SK-N-MC (cell line): ENCODE results near the gene COL5A2.

Experiments
- DNase-seq: peaks from one replicate; pipeline ENCODE4 v3.0.0-alpha.2; 2011; ENCODE audit warnings: low read depth, low spot score
- H3K27ac ChIP-seq: fragments of 200-600 bp; sonication (generic); 2 replicates; pipeline ENCODE4 v1.5.1; 2016; ENCODE audit warnings: mixed run types
- H3K36me3 ChIP-seq: fragments of 200-600 bp; sonication (generic); 2 replicates; pipeline ENCODE4 v1.6.1; 2017; ENCODE audit warnings: antibody characterized with exemption, low read length, mixed read lengths; ENCODE audit not compliant: insufficient read depth
- H3K4me3 ChIP-seq: fragments of 200-600 bp; sonication (generic); 2 replicates; pipeline ENCODE4 v1.5.1; 2016
- H3K9ac ChIP-seq: fragments of 200-600 bp; sonication (generic); 2 replicates; pipeline ENCODE4 v1.8.0; 2017; ENCODE audit warnings: mixed run types, mixed read lengths; ENCODE audit not compliant: insufficient read length
- H3K9me3 ChIP-seq: fragments of 200-600 bp; sonication (generic); 2 replicates; pipeline ENCODE4 v1.6.1; 2017; ENCODE audit warnings: low read depth, mild to moderate bottlenecking, antibody characterized with exemption, low read length, moderate library complexity, mixed read lengths
- EZH2 ChIP-seq: fragments of 200-600 bp; sonication (generic); IDR thresholded peaks from one replicate; pipeline ENCODE4 v1.6.1; 2017; ENCODE audit warnings: antibody characterized with exemption
- FOXP2 ChIP-seq: optimal IDR thresholded peaks from 2 replicates; pipeline ENCODE3; 2011; ENCODE audit warnings: mild to moderate bottlenecking, moderate library complexity; ENCODE audit not compliant: insufficient read depth; ENCODE audit errors: extremely low read length, control extremely low read depth
- POLR2AphosphoS5 ChIP-seq: IDR thresholded peaks from 2 replicates; pipeline ENCODE4 v1.6.1; 2012; ENCODE audit warnings: mild to moderate bottlenecking, low read depth, low read length, borderline replicate concordance

COL5A2 gene

GRCh38 chr2:189190685-189191084 lies 11.1 kb upstream of the COL5A2 start:
- no peak for DNase-seq
- Histone ChIP-seq H3K9ac (no peak overlapping the region), H3K27ac (no peak overlapping the region), H3K9me3 (no peaks in the 10 kb centered on the region), H3K36me3 (no peaks in the 10 kb centered on the region), H3K4me3 (no peak overlapping the region)
- TF ChIP-seq POLR2AphosphoS5 (no peak), EZH2 (no peak), FOXP2 (no peak)

GRCh38 chr2:189188115-189188805 lies 8.7 kb upstream of the COL5A2 start:
- H3K4me3 ChIP-seq: no peak overlapping the region
- no peaks in the 10 kb centered on the region for H3K36me3 ChIP-seq
- H3K9ac ChIP-seq: no peak overlapping the region
- TF ChIP-seq POLR2AphosphoS5 (no peak), FOXP2 (no peak), EZH2 (no peak)
- H3K9me3 ChIP-seq: no peaks in the 10 kb centered on the region; the same call in 1 of the 2 replicates
- DNase-seq: no peak
- H3K27ac ChIP-seq: no peak overlapping the region

GRCh38 chr2:189183170-189183569 lies 3.6 kb upstream of the COL5A2 start:
- TF ChIP-seq FOXP2 (no peak), EZH2 (no peak), POLR2AphosphoS5 (no peak)
- H3K9me3 ChIP-seq: no peaks in the 10 kb centered on the region; the same call in 1 of the 2 replicates
- H3K27ac ChIP-seq: no peak overlapping the region
- no peak overlapping the region for H3K9ac ChIP-seq
- DNase-seq: no peak
- H3K4me3 ChIP-seq: no peak overlapping the region
- no peaks in the 10 kb centered on the region for H3K36me3 ChIP-seq

- no peak for DNase-seq
- no peak overlapping the region for H3K4me3 ChIP-seq
- no peak for TF ChIP-seq POLR2AphosphoS5
- TF ChIP-seq FOXP2: no peak
- no peak for TF ChIP-seq EZH2
- no peak overlapping the region for H3K9ac ChIP-seq
- H3K36me3 ChIP-seq: no peaks in the 10 kb centered on the region
- H3K9me3 ChIP-seq: no peaks in the 10 kb centered on the region; the same call in 1 of the 2 replicates
- H3K27ac ChIP-seq: no peak overlapping the region
Observed at GRCh38 chr2:189181706-189182105, 2.1 kb upstream of the COL5A2 start.

- H3K9me3 ChIP-seq: no peaks in the 10 kb centered on the region
- peak overlapping the region; percentile 85 for H3K9ac ChIP-seq
- H3K27ac ChIP-seq: peak overlapping the region; percentile 95
- peaks cover 9% of the 10 kb centered on the region; the same call in 1 of the 2 replicates for H3K36me3 ChIP-seq
- TF ChIP-seq POLR2AphosphoS5: no peak
- no peak for TF ChIP-seq EZH2
- TF ChIP-seq FOXP2: no peak
- DNase-seq: no peak
- peak overlapping the region; percentile 86 for H3K4me3 ChIP-seq
Observed at GRCh38 chr2:189178726-189179569, 613 bp downstream of the COL5A2 start.

DNA sequence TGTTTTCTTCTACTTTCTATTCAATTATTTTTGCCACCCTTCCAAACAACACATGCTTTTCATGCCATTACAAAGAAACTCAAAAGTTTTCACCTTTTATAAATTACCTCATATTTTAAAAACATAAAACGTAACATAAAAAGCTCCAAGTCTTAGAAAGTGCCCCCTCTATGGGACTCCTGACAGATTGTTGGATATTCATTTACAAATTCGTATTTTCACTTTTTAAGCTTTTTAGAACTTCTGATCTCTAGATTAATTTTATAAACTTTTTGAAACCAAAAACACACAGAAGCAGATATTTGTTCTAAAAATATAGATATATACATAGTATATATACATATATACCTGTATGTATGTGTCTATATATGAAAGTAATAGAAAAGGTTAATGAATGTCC lies 1.5 kb downstream of the COL5A2 start:
- peak overlapping the region; percentile 85 for H3K9ac ChIP-seq
- peaks cover 11% of the 10 kb centered on the region; the same call in 1 of the 2 replicates for H3K36me3 ChIP-seq
- H3K4me3 ChIP-seq: peak overlapping the region; percentile 86
- TF ChIP-seq POLR2AphosphoS5 (no peak), EZH2 (no peak), FOXP2 (no peak)
- peak overlapping the region; percentile 95 for H3K27ac ChIP-seq
- no peaks in the 10 kb centered on the region for H3K9me3 ChIP-seq
- DNase-seq: no peak

DNA sequence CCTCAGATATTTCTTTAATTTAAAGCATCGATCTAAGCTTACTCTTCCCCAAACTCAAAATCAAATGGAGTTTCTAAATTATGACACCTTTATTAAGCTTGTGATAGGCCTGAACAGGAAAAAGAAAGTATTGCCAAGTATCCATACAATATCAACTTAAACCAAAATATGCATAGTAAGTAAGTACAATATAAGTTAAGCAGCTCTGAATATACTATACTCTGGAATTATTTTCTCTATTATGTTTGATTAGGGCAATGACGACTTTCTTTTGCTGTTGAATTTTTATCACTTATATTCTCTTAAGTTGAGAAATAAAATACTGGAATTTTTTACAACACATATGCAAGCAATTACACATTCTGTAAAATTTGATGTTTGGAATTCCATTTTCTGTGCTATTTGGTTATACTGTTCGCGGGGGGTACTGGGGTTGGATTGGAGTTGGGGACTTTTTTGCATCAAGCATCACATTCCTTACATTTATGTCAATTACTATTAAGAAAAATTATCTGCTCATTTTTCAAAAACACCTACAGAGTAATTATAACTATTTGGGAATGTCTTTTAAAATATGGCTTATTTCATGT lies 2.2 kb downstream of the COL5A2 start:
- H3K36me3 ChIP-seq: peaks cover 11% of the 10 kb centered on the region; the same call in 1 of the 2 replicates
- TF ChIP-seq POLR2AphosphoS5 (peak; percentile 20; the same call in 1 of the 2 replicates), FOXP2 (no peak)
- H3K9ac ChIP-seq: peak overlapping the region; percentile 85
- no peaks in the 10 kb centered on the region for H3K9me3 ChIP-seq
- H3K27ac ChIP-seq: peak overlapping the region; percentile 95
- peak overlapping the region; percentile 86 for H3K4me3 ChIP-seq
- no peak for DNase-seq

GRCh38 chr2:189176516-189176915 lies 3.0 kb downstream of the COL5A2 start:
- Histone ChIP-seq H3K27ac (peak overlapping the region; percentile 95), H3K9ac (peak overlapping the region; percentile 85)
- TF ChIP-seq FOXP2 (no peak), POLR2AphosphoS5 (no peak), EZH2 (no peak)

GRCh38 chr2:189175869-189176433 lies 3.6 kb downstream of the COL5A2 start:
- Histone ChIP-seq H3K27ac (peak overlapping the region; percentile 95), H3K9me3 (no peaks in the 10 kb centered on the region), H3K36me3 (peaks cover 11% of the 10 kb centered on the region; the same call in 1 of the 2 replicates), H3K4me3 (peak overlapping the region; percentile 86), H3K9ac (no peak overlapping the region)
- DNase-seq: no peak
- TF ChIP-seq POLR2AphosphoS5 (no peak), FOXP2 (no peak), EZH2 (no peak)

More at GRCh38 chr2:189176516-189176915, 3.0 kb downstream of the COL5A2 start:
- H3K4me3 ChIP-seq: peak overlapping the region; percentile 86
- peaks cover 11% of the 10 kb centered on the region; the same call in 1 of the 2 replicates for H3K36me3 ChIP-seq
- DNase-seq: no peak
- H3K9me3 ChIP-seq: no peaks in the 10 kb centered on the region
